Measurements from ENCODE around the gene ITPRIPL1.

DNA sequence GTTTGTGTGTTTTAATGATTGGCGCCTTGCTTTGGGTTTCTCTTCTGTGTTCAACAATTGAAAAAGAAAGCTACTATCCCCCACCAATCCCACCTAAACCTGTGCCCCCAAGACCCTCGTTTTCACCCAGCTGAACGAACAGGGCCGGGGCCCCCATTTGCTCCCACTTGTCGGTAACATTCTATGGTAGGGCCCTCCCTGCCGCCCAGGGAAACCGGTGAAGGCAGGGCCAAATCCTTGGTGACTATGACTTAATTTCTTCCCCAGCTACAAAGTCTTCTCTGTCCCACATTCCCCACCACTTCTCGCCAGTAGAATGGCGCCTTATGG, 19.2 kb upstream of the ITPRIPL1 start:
- TF ChIP-seq BHLHE40 (IDR thresholded peaks at IDR 0.05; ENCODE audit: low read depth, low read length) (no peak), MAFK (IDR thresholded peaks at IDR 0.05; ENCODE audit: low read depth, low read length) (no peak)
- TF ChIP-seq, protein P1, sequence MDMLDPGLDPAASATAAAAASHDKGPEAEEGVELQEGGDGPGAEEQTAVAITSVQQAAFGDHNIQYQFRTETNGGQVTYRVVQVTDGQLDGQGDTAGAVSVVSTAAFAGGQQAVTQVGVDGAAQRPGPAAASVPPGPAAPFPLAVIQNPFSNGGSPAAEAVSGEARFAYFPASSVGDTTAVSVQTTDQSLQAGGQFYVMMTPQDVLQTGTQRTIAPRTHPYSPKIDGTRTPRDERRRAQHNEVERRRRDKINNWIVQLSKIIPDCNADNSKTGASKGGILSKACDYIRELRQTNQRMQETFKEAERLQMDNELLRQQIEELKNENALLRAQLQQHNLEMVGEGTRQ (IDR thresholded peaks at IDR 0.05; ENCODE audit: low read depth, low read length), result no peak
